Measurements from ENCODE around the gene SEC14L1. TPM values are rescaled to one million over a fixed set of nuclear protein-coding genes. Genes with fewer than 3 reads are reported as not detected.

The SEC14L1 gene
- total and polyA plus RNA-seq, 2 of the 8 experiments (the other 6 are each of a cell fraction or from before 2014, with no cell fraction given): 27.2 to 74.4 TPM

GRCh38 chr17:77131904-77132303 lies 8.9 kb upstream of the SEC14L1 start (continued):
- TF ChIP-seq CHD7 (IDR thresholded peaks at IDR 0.05; ENCODE audit: insufficient replicate concordance, low read length) (no peak), SAP30 (IDR thresholded peaks at IDR 0.05; ENCODE audit: insufficient read depth, insufficient replicate concordance, low read length) (no peak), MAFK (IDR thresholded peaks at IDR 0.05; ENCODE audit: low read depth, low read length) (no peak), SUZ12 (IDR thresholded peaks at IDR 0.05; ENCODE audit: low read length) (no peak), FOSL1 (IDR thresholded peaks at IDR 0.05; ENCODE audit: insufficient read depth, low read depth, low read length) (no peak)
